ENCODE measurements around the gene DYRK1B.
"Not testable (repeated sequence)": the region's sequence is repeated elsewhere in the genome, so short reads cannot be mapped to it uniquely, and the experiment has no call there.

DYRK1B gene

DNA sequence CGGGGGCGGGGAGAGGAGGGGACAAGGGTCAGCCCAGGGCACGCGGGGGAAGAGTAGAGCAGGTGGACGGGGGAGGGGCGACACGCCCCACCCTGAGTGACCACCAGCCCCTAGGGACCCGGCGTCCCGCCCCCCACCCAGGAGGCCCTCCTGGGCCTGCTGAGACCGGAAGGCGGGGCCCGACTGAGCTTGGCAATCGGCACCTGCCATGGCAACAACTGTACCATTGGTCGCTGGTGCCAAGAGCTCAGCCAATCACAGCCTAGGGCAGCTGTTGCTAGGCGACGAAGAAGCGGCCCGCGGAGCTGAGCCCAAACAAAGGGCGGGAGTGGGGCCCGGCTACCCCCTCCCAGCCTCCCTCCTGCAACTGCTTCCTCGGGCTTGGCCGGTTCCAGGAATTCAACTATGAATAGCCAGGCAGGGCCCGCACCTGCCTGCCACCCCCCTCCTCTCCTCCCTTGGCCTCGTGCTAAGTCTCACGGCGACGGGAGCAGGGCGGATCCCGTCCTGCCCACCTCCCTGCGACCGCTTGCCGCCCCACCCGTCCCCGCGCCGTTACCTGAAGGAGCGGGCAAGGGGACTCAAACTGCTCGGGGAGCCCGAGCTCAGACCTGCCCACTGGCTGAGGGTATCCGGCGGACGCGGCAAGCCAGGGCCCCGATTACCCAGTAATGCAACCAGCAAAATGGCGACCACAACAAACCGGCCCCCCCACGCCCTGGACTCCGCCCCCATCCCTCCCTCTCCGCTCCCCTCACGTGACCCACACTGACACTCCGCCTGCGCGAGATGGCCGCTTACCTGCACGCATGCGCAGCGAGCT lies at the start of gene DYRK1B:
Gene DYRK1B (minus strand): TSS at position 699 of the 823 bp plus-strand sequence. CDS start 2,295 bp downstream, outside the sequence.
- peak; percentile 95 for DNase-seq (ENCODE audit: low read depth)

DNA sequence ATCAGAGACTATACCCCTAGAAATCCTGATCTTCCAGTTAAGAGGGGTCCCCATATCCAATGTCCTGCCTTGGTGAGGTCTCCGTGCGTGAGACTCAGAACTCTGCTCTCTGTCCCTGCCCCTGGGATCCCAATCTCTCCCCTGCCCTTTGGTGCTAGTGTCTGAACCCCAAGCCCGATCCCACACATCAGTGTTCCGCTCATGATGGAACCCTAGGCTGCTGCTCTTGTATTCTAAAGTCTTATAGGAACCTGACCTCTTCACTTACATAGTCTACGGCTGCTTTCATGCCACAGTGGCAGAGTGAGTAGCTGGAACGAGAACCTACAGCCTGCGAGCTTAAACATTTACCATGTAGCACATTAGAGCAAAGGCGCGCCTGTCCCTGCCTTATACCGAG lies 48.7 kb upstream of the DYRK1B start:
- not testable (repeated sequence) for DNase-seq (ENCODE audit: low read depth)

- peak; percentile 20 for DNase-seq (ENCODE audit: low read depth)
Observed at GRCh38 chr19:39881495-39882110, 47.6 kb upstream of the DYRK1B start.

GRCh38 chr19:39880241-39880640 lies 46.3 kb upstream of the DYRK1B start:
- not testable (repeated sequence) for DNase-seq (ENCODE audit: low read depth)

GRCh38 chr19:39879796-39880195 lies 45.8 kb upstream of the DYRK1B start:
- DNase-seq (ENCODE audit: low read depth), result not testable (repeated sequence)

DNA sequence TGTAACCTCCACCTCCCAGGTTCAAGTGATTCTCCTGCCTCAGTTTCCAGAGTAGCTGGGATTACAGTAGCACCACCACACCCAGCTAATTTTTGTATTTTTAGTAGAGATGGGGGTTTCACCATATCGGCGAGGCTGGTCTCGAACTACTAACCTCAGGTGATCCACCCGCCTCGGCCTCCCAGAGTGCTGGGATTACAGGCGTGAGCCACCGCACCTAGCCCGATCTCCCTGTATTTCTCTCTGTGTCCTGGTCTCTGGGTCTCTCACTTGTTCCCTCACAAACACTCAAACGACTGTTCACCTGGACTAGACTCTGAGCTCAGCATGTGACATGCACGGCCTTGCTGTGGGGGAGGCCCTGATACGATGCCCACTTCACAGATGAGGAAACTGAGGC lies 44.9 kb upstream of the DYRK1B start:
- DNase-seq (ENCODE audit: low read depth), result not testable (repeated sequence)

DNA sequence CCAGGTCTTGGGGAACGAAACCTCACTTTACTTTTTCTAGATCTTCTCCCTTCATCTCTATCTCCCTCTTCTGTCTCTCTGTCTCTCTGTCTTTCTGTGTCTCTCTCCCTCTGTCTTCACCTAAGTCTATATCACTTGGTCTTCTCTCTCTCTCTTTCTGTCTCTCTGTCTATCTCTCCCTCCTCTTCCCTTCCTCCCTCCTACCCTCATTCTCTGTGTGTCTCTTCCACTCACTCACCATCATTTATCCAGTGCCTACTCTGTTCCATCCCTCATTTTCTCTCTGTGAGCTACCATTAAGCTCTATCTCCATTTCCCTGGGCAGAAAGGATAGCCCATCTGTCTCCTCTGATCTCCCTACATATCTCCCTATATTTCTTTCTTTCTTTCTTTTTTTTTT lies 44.4 kb upstream of the DYRK1B start:
- no peak for DNase-seq (ENCODE audit: low read depth)

- DNase-seq (ENCODE audit: low read depth), result not testable (repeated sequence)
Observed at GRCh38 chr19:39877982-39878381, 44.0 kb upstream of the DYRK1B start.

GRCh38 chr19:39877488-39877887 lies 43.5 kb upstream of the DYRK1B start:
- DNase-seq (ENCODE audit: low read depth), result not testable (repeated sequence)

GRCh38 chr19:39876486-39876885 lies 42.5 kb upstream of the DYRK1B start:
- not testable (repeated sequence) for DNase-seq (ENCODE audit: low read depth)

DNA sequence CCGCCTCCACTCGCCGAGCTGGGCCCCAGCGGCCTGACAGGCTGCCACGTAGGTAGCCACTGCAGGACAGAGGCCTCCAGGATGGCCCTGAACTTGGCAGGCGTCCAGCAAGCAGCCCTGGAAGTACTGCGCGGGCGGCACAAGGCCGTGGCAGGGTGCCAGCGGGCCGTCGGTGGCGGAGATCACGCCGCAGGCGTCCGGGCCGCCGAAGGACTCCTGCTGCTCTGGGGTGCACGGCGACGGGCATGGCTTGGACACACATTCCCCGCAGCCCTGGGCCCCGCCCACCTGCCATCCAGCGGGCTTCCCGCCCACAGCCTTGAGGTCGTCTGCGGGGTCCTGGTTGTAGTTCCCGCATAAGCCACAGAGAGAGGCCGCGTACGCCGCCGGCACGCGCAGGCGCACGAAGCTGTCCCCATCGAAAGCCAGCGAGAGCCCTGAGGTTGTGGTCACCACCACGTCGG lies 41.5 kb upstream of the DYRK1B start:
- DNase-seq (ENCODE audit: low read depth), result not testable (repeated sequence)

DNA sequence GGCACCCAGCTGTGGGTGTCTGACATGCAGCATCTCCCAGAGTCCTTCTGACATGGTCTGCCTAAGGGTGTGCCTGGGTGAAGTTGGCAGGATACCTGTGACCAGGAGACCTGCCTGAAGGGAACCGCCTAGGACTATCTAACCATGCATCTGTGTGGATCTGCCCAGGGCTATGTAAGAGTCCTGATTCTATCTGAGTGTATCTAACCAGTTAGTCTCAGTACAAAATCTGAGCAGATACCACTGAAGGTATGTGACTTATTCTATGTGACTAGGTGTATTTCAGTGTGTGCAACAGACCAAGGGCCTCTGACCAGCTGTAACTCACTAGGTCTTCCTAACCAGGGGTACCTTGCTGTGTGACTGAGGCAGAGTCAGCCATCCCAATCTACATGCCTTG lies 40.4 kb upstream of the DYRK1B start:
- no peak for DNase-seq (ENCODE audit: low read depth)

DNA sequence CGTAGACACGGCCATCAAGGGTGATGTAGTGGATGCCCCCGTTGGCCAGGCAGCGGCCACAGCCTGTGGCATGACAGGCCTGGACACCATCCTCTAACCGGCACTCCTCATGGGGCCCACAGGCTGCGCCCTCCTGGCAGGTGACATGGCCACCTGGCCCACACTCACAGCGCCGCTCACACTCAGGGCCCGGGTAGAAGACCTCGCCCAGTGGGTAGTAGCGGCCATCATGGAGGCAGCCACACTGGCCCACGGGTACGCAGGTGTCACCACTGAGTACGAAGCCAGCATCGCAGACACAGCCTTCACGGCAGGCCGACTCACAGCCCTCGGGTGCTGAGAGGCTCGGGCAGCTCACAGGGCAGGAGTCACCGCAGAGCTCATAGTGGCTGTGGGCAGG lies 39.4 kb upstream of the DYRK1B start:
- no peak for DNase-seq (ENCODE audit: low read depth)

GRCh38 chr19:39871886-39872866 lies 38.2 kb upstream of the DYRK1B start:
- DNase-seq (ENCODE audit: low read depth), result no peak

DNA sequence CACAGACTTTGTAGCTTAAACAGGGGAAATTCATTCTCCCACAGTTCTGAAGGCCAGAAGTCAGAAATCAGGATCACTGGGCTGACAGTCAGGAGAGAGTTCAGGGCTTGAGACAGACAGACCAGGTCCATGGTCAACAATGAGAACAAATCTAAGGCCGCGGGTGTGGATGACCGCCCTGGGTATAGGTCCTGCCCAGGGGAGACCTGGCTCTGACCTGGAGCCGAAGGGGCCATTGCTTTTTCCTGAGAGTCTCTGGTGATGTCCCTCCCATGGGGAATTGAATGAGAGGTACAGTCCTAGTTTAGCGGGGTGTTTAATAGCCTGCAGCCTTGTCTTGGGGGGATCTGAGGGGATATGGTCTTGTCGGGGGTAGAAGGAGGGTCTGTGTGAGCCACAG lies 37.4 kb upstream of the DYRK1B start:
- DNase-seq (ENCODE audit: low read depth), result no peak

- DNase-seq (ENCODE audit: low read depth), result no peak
Observed at GRCh38 chr19:39870171-39870971, 36.4 kb upstream of the DYRK1B start.

GRCh38 chr19:39867952-39868351 lies 34.0 kb upstream of the DYRK1B start:
- no peak for DNase-seq (ENCODE audit: low read depth)

- DNase-seq (ENCODE audit: low read depth), result no peak
Observed at GRCh38 chr19:39867133-39867532, 33.2 kb upstream of the DYRK1B start.

GRCh38 chr19:39865953-39866352 lies 32.0 kb upstream of the DYRK1B start:
- no peak for DNase-seq (ENCODE audit: low read depth)

DNA sequence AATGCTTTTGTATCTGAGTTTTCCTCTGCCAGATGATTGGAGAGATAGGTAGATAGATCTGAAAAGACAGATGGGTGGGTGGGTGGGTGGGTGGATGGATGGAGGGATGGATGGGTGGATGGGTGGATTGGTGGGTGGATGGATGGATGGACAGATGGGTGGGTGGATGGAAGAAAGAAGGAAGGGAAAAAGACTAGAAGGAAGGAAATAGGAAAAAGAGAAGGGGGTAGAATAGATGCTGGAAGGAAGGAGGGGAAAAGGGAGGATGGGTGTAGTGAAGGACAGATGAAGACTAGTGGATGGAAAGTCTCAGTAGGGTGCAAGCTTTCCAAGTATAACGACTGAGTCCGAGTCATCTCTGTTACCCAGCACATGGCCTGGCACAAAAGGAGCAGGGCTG lies 31.2 kb upstream of the DYRK1B start:
- DNase-seq (ENCODE audit: low read depth), result no peak

DNA sequence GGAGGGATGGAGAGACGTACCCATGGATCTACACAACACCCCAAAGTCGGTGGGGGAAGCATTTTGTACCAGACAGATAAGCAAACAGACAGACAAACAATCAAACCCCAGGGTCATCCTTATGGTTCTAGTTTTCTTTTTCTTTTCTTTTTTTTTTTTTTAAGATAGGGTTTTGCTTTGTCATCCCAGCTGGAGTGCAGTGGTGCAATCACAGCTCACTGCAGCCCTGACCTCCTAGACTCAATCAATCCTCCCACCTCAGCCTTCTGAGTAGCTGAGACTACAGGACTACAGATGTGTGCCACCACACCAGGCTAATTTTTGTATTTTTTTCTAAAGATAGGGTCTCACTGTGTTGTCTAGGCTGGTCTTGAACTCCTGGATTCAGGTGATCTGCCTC lies 30.2 kb upstream of the DYRK1B start:
- no peak for DNase-seq (ENCODE audit: low read depth)
